Neural progenitor cell (in vitro differentiated cells): ENCODE measurements around the gene ZNF597.

Experiments
- CTCF ChIP-seq: fragments of 200-600 bp; sonication (generic); IDR thresholded peaks from 2 replicates; pipeline ENCODE4 v1.5.1; 2017; ENCODE audit warnings: antibody characterized with exemption, mild to moderate bottlenecking
- EZH2 ChIP-seq: fragments of 200-600 bp; sonication (generic); IDR thresholded peaks from 2 replicates; pipeline ENCODE4 v1.6.1; 2017; ENCODE audit warnings: antibody characterized with exemption, mild to moderate bottlenecking, moderate library complexity
- EZH2phosphoT487 ChIP-seq: fragments of 200-600 bp; sonication (generic); IDR thresholded peaks from 2 replicates; pipeline ENCODE4 v1.6.1; 2017; ENCODE audit warnings: antibody characterized with exemption

- TF ChIP-seq CTCF: no peak
- no peak for TF ChIP-seq EZH2
- no peak for TF ChIP-seq EZH2phosphoT487
Observed at GRCh38 chr16:3476409-3476808, 33.1 kb upstream of the ZNF597 start.
